CD14-positive monocyte (primary cell): Measurements from ENCODE around the gene CHN1. TPM values are rescaled to one million over a fixed set of nuclear protein-coding genes. Genes with fewer than 3 reads are reported as not detected.

Experiments
- DNase-seq, 3 donors: peaks; one replicate each; pipeline ENCODE4 v3.0.0-alpha.2; 2011 to 2022
- H2AFZ ChIP-seq: 2 replicates; pipeline ENCODE4 v1.6.0; 2012; ENCODE audit warnings: mild to moderate bottlenecking, low read depth, low read length, inconsistent platforms; ENCODE audit not compliant: insufficient read depth, poor library complexity, severe bottlenecking
- H3K27ac ChIP-seq, 2 donors: 1 replicate in 1 of 2; 2 replicates in 1 of 2; pipeline ENCODE4 v1.5.1; 2012 to 2013; ENCODE audit warnings: low read length in 2 of 2, control low read depth in 1 of 2, inconsistent platforms in 1 of 2, low read depth in 1 of 2, mild to moderate bottlenecking in 1 of 2
- H3K27me3 ChIP-seq, 2 donors: one replicate each; pipeline versions ENCODE4 v1.6.0 to v1.6.1; 2011 to 2013; ENCODE audit warnings: low read length in 2 of 2; ENCODE audit not compliant: control insufficient read depth in 2 of 2, insufficient read depth in 2 of 2
- H3K36me3 ChIP-seq, 2 donors: replicated peaks in 1 of 2; 1 replicate in 1 of 2; 2 replicates in 1 of 2; pipeline versions ENCODE4 v1.5.1 to v1.6.1; 2012 to 2013; ENCODE audit warnings: low read length in 2 of 2, control low read depth in 1 of 2, inconsistent platforms in 1 of 2, mild to moderate bottlenecking in 1 of 2; ENCODE audit not compliant: insufficient read depth in 2 of 2, control insufficient read depth in 1 of 2
- H3K4me1 ChIP-seq, 2 donors: 1 replicate in 1 of 2; 2 replicates in 1 of 2; pipeline versions ENCODE4 v1.5.1 to v1.6.1; 2012 to 2013; ENCODE audit warnings: low read length in 2 of 2, control low read depth in 1 of 2, inconsistent platforms in 1 of 2, mild to moderate bottlenecking in 1 of 2, moderate library complexity in 1 of 2; ENCODE audit not compliant: insufficient read depth in 2 of 2, control insufficient read depth in 1 of 2
- H3K4me2 ChIP-seq: replicated peaks from 2 replicates; pipeline ENCODE3; 2012; ENCODE audit warnings: low read length, moderate library complexity, mild to moderate bottlenecking; ENCODE audit not compliant: poor library complexity, severe bottlenecking; ENCODE audit errors: extremely low read depth
- H3K4me3 ChIP-seq, 3 experiments: fragments of 200-600 bp in 1 of 3; sonication (generic) in 1 of 3; replicated peaks in 1 of 3; 1 replicate in 2 of 3; 2 replicates in 1 of 3; pipeline ENCODE4 v1.5.1; 2011 to 2013; ENCODE audit warnings: low read length in 3 of 3, mild to moderate bottlenecking in 3 of 3, control low read depth in 2 of 3, low read depth in 2 of 3, inconsistent platforms in 1 of 3, moderate library complexity in 1 of 3
- H3K79me2 ChIP-seq: 2 replicates; pipeline ENCODE4 v1.6.0; 2012; ENCODE audit warnings: mild to moderate bottlenecking, control low read depth, inconsistent platforms, low read length, moderate library complexity; ENCODE audit not compliant: insufficient read depth
- H3K9ac ChIP-seq: 2 replicates; pipeline ENCODE4 v1.6.0; 2017; ENCODE audit warnings: low read length, mild to moderate bottlenecking; ENCODE audit not compliant: insufficient read depth, poor library complexity, severe bottlenecking
- H3K9me3 ChIP-seq, 2 donors: replicated peaks in 1 of 2; 1 replicate in 1 of 2; 2 replicates in 1 of 2; pipeline versions ENCODE4 v1.5.1 to v1.6.1; 2012 to 2013; ENCODE audit warnings: low read length in 2 of 2, control low read depth in 1 of 2; ENCODE audit not compliant: control insufficient read depth in 1 of 2, insufficient read depth in 1 of 2
- H4K20me1 ChIP-seq: 2 replicates; pipeline ENCODE4 v1.6.0; 2012; ENCODE audit warnings: mild to moderate bottlenecking, low read length, control low read depth, moderate library complexity; ENCODE audit not compliant: insufficient read depth
- H3K27ac Mint-ChIP-seq, 7 donors: one replicate each; pipeline ENCODE4 v1.8.0; 2020; ENCODE audit warnings: mild to moderate bottlenecking in 7 of 7, mixed read lengths in 7 of 7, moderate library complexity in 6 of 7, inconsistent platforms in 2 of 7
- H3K27me3 Mint-ChIP-seq, 3 donors: one replicate each; pipeline ENCODE4 v1.8.0; 2021 to 2022; ENCODE audit warnings: low read depth in 3 of 3, mild to moderate bottlenecking in 3 of 3, mixed read lengths in 3 of 3, moderate library complexity in 3 of 3, inconsistent platforms in 1 of 3
- H3K36me3 Mint-ChIP-seq, 2 donors: one replicate each; pipeline ENCODE4 v1.8.0; 2020; ENCODE audit warnings: mixed read lengths in 2 of 2, inconsistent platforms in 1 of 2, mild to moderate bottlenecking in 1 of 2
- H3K4me1 Mint-ChIP-seq: one replicate; pipeline ENCODE4 v1.8.0; 2020; ENCODE audit warnings: mild to moderate bottlenecking, mixed read lengths
- H3K4me3 Mint-ChIP-seq, 2 donors: one replicate each; pipeline ENCODE4 v1.8.0; 2020; ENCODE audit warnings: mild to moderate bottlenecking in 2 of 2, mixed read lengths in 2 of 2, moderate library complexity in 1 of 2
- H3K9me3 Mint-ChIP-seq, 7 donors: one replicate each; pipeline ENCODE4 v1.8.0; 2020 to 2022; ENCODE audit warnings: mixed read lengths in 7 of 7, mild to moderate bottlenecking in 6 of 7, moderate library complexity in 6 of 7, inconsistent platforms in 2 of 7
- CTCF ChIP-seq: fragments of 200-600 bp; IDR thresholded peaks from one replicate; pipeline ENCODE4 v1.8.0; 2022; ENCODE audit warnings: antibody characterized with exemption, mild to moderate bottlenecking
- WGBS: methylation state at CpG from one replicate; pipeline ENCODE4 v1.1.5; 2013; ENCODE audit warnings: missing lambda C conversion rate; ENCODE audit not compliant: insufficient coverage; 5-methylcytosine and 5-hydroxymethylcytosine counted together
- intact Hi-C, 2 donors: fragments of 100-400 bp; cut with micrococcal nuclease; formaldehyde crosslinking; loops; one replicate each; pipeline versions ENCODE4 v1.15.0 to v1.15.1; 2023
- polyA plus RNA-seq, 3 donors: library from polyadenylated mRNA; depleted of rRNA in 1 of 3; unstranded in 2 of 3; stranded (reverse) in 1 of 3; fragments of 300-500 nt in 2 of 3; fragments of >200 nt in 1 of 3; fragmentation: Illumina TruSeq in 2 of 3; gene quantifications; 1 replicate in 2 of 3; 2 replicates in 1 of 3; pipeline ENCODE4 v1.2.3, GENCODE V29; 2012 to 2021

Gene CHN1
- polyA plus RNA-seq, 3 donors: 0.36 TPM; not detected in 2

GRCh38 chr2:174888146-174888545 lies 117.0 kb downstream of the CHN1 start:
- H3K9ac ChIP-seq: no peak overlapping the region
- H3K79me2 ChIP-seq: no peaks in the 10 kb centered on the region
- no CpG with 5 or more reads among the region's 3 CpGs for WGBS
- H3K4me1 Mint-ChIP-seq: no peaks in the 10 kb centered on the region
- H3K27me3 ChIP-seq: no peaks in the 10 kb centered on the region
- H3K9me3 ChIP-seq: no peaks in the 10 kb centered on the region
- peaks cover 0 to 9% (median 0%) of the 10 kb centered on the region in 3 donors for H3K27me3 Mint-ChIP-seq
- H3K4me3 ChIP-seq: no peak overlapping the region
- H3K27ac ChIP-seq: no peak overlapping the region
- H3K36me3 ChIP-seq: no peaks in the 10 kb centered on the region
- H3K9me3 Mint-ChIP-seq: peaks cover 0 to 4% (median 3%) of the 10 kb centered on the region in 7 donors
- no peak overlapping the region for H3K27ac Mint-ChIP-seq
- H3K4me3 Mint-ChIP-seq: no peak overlapping the region
- TF ChIP-seq CTCF: no peak
- H3K36me3 Mint-ChIP-seq: no peaks in the 10 kb centered on the region
- H3K4me2 ChIP-seq: no peak overlapping the region
- no peak overlapping the region for H2AFZ ChIP-seq
- intact Hi-C loops: no loop called here
- no peak for DNase-seq
- no peaks in the 10 kb centered on the region for H4K20me1 ChIP-seq
- no peaks in the 10 kb centered on the region for H3K4me1 ChIP-seq

GRCh38 chr2:174882416-174882815 lies 122.8 kb downstream of the CHN1 start:
- Histone ChIP-seq H3K27ac (no peak overlapping the region), H3K4me2 (no peak overlapping the region), H3K27me3 (no peaks in the 10 kb centered on the region), H3K4me3 (no peak overlapping the region), H3K36me3 (no peaks in the 10 kb centered on the region), H3K9ac (no peak overlapping the region), H2AFZ (no peak overlapping the region), H3K4me1 (no peaks in the 10 kb centered on the region), H4K20me1 (no peaks in the 10 kb centered on the region), H3K79me2 (no peaks in the 10 kb centered on the region), H3K9me3 (no peaks in the 10 kb centered on the region)
- Mint-ChIP-seq H3K9me3 (peaks cover 0 to 4% (median 0%) of the 10 kb centered on the region in 7 donors), H3K4me3 (no peak overlapping the region), H3K27ac (no peak overlapping the region), H3K4me1 (no peaks in the 10 kb centered on the region), H3K27me3 (peaks cover 0 to 2% (median 0%) of the 10 kb centered on the region in 3 donors), H3K36me3 (no peaks in the 10 kb centered on the region)
- no peak for TF ChIP-seq CTCF
- intact Hi-C loops: no loop called here
- no CpG with 5 or more reads among the region's 3 CpGs for WGBS
- DNase-seq: no peak
